ENCODE results near the gene TIMMDC1. TPM values are rescaled to one million over a fixed set of nuclear protein-coding genes. Genes with fewer than 3 reads are reported as not detected.

TIMMDC1 gene
- total RNA-seq, 1 experiment from 2014 or later = 109 TPM

DNA sequence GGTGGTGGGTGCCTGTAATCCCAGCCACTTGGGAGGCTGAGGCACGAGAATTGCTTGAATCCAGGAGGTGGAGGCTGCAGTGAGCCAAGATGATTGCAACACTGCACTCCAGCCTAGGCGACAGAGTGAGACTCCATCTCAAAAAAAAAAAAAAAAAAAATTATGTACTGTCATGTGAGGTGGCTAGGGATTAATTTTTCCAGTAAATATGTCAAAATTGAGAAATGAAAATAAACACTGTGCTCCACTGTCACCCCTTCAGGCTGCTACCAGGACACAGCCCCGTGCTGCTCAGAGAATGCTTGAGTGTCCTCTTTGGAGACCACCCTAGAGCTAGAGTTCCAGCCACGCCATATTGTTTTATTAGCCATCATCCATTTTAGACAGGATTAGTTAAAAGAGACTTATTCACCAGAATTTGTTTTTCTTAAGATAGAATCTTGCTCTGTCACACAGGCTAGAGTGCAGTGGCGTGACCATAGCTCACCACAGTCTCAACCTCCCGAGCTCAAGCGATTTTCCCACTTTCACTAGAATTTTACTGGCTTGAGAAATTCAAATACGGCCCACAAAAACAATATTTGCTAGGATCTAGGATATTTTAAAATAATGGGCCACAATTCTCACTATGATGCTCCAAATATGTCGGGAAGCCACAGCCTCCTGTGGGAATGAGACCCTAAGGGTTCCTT, 60.4 kb downstream of the TIMMDC1 start:
- Histone ChIP-seq H2BK5ac (ENCODE audit: insufficient read length, low read length) (no peak overlapping the region), H4K8ac (replicated peaks; ENCODE audit: insufficient read length, low read depth, low read length) (no peak overlapping the region), H2BK120ac (ENCODE audit: low read depth, low read length, poor library complexity, severe bottlenecking) (no peak overlapping the region), H3K56ac (ENCODE audit: insufficient read length, low read depth, low read length) (no peak overlapping the region), H3K4me2 (ENCODE audit: insufficient read depth, insufficient read length, low read length) (no peak overlapping the region), H3K4ac (ENCODE audit: low read depth, low read length) (no peak overlapping the region), H2BK12ac (ENCODE audit: insufficient read length, low read depth, low read length) (no peak overlapping the region), H3K79me1 (ENCODE audit: insufficient read depth, low read depth, low read length, poor library complexity, severe bottlenecking) (no peaks in the 10 kb centered on the region), H3K14ac (ENCODE audit: insufficient read depth, low read length) (no peak overlapping the region), H3K23ac (ENCODE audit: insufficient read length, low read depth, low read length) (no peak overlapping the region), H3K4me1 (ENCODE audit: insufficient read depth, low read length) (no peaks in the 10 kb centered on the region), H3K9ac (ENCODE audit: extremely low read depth, insufficient read length, low read length) (no peak overlapping the region), H2BK20ac (ENCODE audit: low read depth, low read length, poor library complexity, severe bottlenecking) (no peak overlapping the region), H2AFZ (ENCODE audit: low read length) (no peak overlapping the region), H4K91ac (ENCODE audit: insufficient read length, low read depth, low read length) (no peak overlapping the region), H2AK5ac (ENCODE audit: insufficient read length, low read length) (no peak overlapping the region), H4K5ac (ENCODE audit: insufficient read length, low read depth, low read length) (no peak overlapping the region), H3K27ac (ENCODE audit: insufficient read length, low read depth, low read length) (no peak overlapping the region), H3K18ac (ENCODE audit: insufficient read length, low read depth, low read length) (no peak overlapping the region), H3K9me3 (ENCODE audit: control insufficient read depth, low read depth, low read length) (no peaks in the 10 kb centered on the region), H3K79me2 (ENCODE audit: insufficient read depth, low read length) (no peaks in the 10 kb centered on the region), H3K23me2 (ENCODE audit: insufficient read length, low read depth, low read length, poor library complexity, severe bottlenecking) (no peaks in the 10 kb centered on the region), H3T11ph (ENCODE audit: low read length) (no peak overlapping the region), H3K27me3 (ENCODE audit: insufficient read depth, low read length) (no peaks in the 10 kb centered on the region), H2BK15ac (ENCODE audit: low read depth, low read length) (no peak overlapping the region), H4K20me1 (ENCODE audit: control insufficient read depth, insufficient read depth, insufficient read length) (no peaks in the 10 kb centered on the region)
- no peak for DNase-seq
- Mint-ChIP-seq H3K27me3 (ENCODE audit: low read depth) (peaks cover 4% of the 10 kb centered on the region), H3K27ac (no peak overlapping the region), H3K4me3 (no peak overlapping the region), H3K4me1 (peaks cover 4 to 5% of the 10 kb centered on the region in 2 experiments; a peak in 3 of 4 replicates), H3K9me3 (no peaks in the 10 kb centered on the region; a peak in 1 of 5 replicates), H3K36me3 (ENCODE audit: insufficient read depth in 1 of 3, low read depth in 3 of 3) (no peaks in the 10 kb centered on the region)
- WGBS (ENCODE audit: extremely low coverage, insufficient read length, low lambda C conversion rate) = no CpG with 5 or more reads among the region's 9 CpGs
- TF ChIP-seq, protein P1, sequence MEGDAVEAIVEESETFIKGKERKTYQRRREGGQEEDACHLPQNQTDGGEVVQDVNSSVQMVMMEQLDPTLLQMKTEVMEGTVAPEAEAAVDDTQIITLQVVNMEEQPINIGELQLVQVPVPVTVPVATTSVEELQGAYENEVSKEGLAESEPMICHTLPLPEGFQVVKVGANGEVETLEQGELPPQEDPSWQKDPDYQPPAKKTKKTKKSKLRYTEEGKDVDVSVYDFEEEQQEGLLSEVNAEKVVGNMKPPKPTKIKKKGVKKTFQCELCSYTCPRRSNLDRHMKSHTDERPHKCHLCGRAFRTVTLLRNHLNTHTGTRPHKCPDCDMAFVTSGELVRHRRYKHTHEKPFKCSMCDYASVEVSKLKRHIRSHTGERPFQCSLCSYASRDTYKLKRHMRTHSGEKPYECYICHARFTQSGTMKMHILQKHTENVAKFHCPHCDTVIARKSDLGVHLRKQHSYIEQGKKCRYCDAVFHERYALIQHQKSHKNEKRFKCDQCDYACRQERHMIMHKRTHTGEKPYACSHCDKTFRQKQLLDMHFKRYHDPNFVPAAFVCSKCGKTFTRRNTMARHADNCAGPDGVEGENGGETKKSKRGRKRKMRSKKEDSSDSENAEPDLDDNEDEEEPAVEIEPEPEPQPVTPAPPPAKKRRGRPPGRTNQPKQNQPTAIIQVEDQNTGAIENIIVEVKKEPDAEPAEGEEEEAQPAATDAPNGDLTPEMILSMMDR (conservative IDR thresholded peaks at IDR 0.05) = no peak
